ENCODE results near the gene DZIP1. TPM values are rescaled to one million over a fixed set of nuclear protein-coding genes. Genes with fewer than 3 reads are reported as not detected.
A peak's percentile ranks its signal among the peaks of the same experiment; 100 is the strongest.

DZIP1 gene
- total RNA-seq, 1 donor, result 38.9 TPM

DNA sequence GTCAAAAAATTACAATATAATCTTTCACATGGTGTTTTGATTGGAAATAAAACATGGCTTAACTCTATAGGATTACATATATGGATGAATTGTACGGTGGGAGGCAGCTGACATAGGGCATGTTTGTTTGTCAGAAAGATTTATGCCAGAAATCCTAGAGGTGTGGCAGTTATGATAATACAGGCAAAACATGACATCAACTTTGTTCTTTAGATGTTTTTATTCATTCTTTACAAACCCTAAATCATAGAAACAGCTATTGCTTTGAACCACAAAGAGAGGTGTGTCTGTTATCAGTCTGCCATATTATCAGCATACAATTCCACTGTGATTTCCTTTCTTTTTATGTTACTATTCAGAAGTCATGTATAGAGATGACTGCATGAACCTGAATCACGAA lies 100.2 kb downstream of the DZIP1 start:
- no peak for DNase-seq (ENCODE audit: low read depth)
- TF ChIP-seq, protein P1, sequence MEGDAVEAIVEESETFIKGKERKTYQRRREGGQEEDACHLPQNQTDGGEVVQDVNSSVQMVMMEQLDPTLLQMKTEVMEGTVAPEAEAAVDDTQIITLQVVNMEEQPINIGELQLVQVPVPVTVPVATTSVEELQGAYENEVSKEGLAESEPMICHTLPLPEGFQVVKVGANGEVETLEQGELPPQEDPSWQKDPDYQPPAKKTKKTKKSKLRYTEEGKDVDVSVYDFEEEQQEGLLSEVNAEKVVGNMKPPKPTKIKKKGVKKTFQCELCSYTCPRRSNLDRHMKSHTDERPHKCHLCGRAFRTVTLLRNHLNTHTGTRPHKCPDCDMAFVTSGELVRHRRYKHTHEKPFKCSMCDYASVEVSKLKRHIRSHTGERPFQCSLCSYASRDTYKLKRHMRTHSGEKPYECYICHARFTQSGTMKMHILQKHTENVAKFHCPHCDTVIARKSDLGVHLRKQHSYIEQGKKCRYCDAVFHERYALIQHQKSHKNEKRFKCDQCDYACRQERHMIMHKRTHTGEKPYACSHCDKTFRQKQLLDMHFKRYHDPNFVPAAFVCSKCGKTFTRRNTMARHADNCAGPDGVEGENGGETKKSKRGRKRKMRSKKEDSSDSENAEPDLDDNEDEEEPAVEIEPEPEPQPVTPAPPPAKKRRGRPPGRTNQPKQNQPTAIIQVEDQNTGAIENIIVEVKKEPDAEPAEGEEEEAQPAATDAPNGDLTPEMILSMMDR (IDR thresholded peaks at IDR 0.05; ENCODE audit: insufficient read depth, low read depth, low read length), result no peak
- H3K4me3 ChIP-seq (ENCODE audit: low read depth, low read length), result no peak overlapping the region

DNA sequence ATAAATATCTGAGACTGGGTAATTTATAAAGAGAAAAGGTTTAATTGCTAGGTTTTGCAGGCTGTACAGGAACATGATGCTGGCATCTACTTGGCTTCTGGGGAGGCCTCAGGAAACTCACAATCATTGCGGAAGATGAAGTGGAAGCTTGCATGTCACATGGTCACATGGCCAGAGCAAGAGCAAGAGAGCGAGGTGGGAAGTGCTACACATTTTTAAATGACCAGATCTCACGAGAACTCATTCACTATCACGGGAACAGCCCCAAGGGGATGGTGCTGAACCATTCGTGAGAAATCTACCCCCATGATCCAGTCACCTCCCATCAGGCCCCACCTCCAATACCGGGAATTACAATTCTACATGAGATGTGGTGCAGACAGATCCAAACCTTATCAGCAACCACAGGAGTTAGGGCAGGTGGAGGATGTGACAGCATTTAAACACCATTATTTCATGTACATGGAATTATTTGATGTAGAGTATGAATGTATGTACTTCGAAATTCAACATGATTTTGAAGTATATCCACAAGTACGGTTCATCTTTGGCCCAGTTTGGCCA lies 102.5 kb downstream of the DZIP1 start:
- no peak for DNase-seq (ENCODE audit: low read depth)
- TF ChIP-seq, protein P1 (IDR thresholded peaks at IDR 0.05; ENCODE audit: insufficient read depth, low read depth, low read length), result no peak
- H3K4me3 ChIP-seq (ENCODE audit: low read depth, low read length), result no peak overlapping the region

DNA sequence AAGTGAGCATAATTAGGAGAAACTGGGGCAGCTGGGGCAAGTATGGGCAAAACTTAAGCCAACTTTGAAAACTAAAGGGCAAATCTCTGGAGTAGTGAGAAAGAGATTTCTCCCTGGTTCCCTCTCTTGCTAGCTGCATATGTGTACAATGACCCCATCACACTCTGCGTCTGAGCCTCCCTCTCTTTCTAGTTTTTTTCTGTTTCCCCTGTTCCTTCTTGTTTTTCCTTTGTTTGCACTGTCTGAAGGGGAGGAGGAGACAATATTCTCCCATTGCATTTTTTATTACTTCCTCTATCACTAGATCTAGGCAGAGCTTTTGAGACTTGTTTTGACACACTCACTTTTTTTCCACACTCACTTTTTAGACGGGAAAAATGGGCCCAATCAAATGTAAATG lies 103.2 kb downstream of the DZIP1 start:
- TF ChIP-seq, protein P1 (IDR thresholded peaks at IDR 0.05; ENCODE audit: insufficient read depth, low read depth, low read length), result no peak
- no peak for DNase-seq (ENCODE audit: low read depth)
- H3K4me3 ChIP-seq (ENCODE audit: low read depth, low read length), result no peak overlapping the region

DNA sequence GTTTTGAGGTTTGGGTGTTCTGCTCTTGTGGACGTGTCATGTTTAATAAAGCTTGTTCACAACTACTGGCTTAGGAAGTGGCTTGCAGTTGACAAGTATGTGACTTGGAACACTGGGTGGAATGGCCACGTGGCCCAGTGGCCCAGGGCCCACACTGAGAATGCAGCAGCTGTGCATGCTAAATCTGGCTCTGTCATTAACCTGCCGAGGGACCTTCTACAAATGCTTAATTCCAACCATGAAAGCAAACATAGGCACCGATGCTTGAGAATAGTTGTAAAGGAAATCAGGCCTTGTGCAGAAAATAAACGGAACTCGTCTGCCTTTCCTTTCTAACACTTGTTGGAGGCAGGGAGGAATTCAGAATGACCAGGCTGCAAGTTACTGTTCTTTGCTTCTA lies 103.6 kb downstream of the DZIP1 start:
- H3K4me3 ChIP-seq (ENCODE audit: low read depth, low read length), result no peak overlapping the region
- TF ChIP-seq, protein P1 (IDR thresholded peaks at IDR 0.05; ENCODE audit: insufficient read depth, low read depth, low read length), result no peak
- DNase-seq (ENCODE audit: low read depth), result no peak

DNA sequence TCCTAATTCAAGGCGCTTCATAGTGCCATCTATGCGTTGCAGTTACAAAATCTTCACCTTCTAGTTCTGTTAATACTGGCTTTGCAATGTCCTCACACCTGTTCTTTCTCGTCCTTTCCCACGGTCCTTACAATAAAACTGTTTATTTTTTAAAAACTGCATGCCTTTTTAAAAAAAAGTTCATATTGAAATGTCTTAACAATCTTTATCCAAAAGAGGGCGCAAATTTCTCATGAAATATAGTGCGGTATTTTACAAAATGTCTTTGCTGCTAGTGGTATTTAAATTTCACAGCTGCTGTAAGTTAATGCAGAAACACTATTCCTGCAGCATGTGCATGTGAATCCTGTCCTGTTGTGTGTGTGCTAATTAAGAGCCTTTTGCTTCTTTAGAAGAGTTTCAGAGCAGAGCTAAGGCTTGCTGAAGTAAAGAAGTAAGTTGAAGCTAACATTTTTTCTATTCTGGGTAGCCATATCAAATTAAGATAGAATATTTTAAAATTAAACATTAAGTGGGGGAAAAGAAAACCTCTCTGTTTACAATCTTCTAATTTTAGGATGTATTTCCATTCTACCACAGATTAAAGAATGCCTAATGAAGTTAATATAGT lies 107.8 kb downstream of the DZIP1 start:
- TF ChIP-seq, protein P1 (IDR thresholded peaks at IDR 0.05; ENCODE audit: insufficient read depth, low read depth, low read length), result peak; percentile 45
- DNase-seq (ENCODE audit: low read depth), result peak; percentile 37
- no peak overlapping the region for H3K4me3 ChIP-seq (ENCODE audit: low read depth, low read length)

DNA sequence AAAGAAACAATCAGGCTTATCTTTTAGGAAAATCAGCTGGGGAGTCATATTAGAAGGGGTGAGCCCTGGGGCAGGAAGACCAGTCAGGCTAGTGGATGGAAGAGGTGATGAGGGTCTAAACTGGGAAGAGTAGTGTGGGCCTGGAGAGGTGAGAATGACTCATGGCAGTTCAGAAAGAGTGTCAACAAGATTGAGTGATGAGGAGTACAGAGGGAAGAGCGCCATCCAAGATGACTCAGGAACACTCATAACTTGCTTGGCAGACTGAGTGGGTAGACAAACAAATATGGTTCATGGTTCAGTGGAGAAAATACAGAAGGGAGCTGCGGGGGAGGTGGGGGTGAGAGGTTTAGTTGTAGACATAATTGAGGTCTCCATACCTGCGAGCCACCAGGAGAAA lies 109.3 kb downstream of the DZIP1 start:
- TF ChIP-seq, protein P1 (IDR thresholded peaks at IDR 0.05; ENCODE audit: insufficient read depth, low read depth, low read length), result no peak
- H3K4me3 ChIP-seq (ENCODE audit: low read depth, low read length), result no peak overlapping the region
- DNase-seq (ENCODE audit: low read depth), result peak; percentile 5
